Activated CD4-positive, CD25-positive, alpha-beta regulatory T cell treated with anti-CD3 and anti-CD28 coated beads, Interleukin-2, amount 50 U/mL, for 24 hours (primary cell): Measurements from ENCODE around the gene CNN2.

Experiments used
- ATAC-seq, 2 donors: fragments of 150-1000 bp; cut with Tn5 transposase; one replicate each; pipeline ENCODE4 v1.10.0; 2021; ENCODE audit warnings: mild to moderate bottlenecking in 1 of 2, moderate library complexity in 1 of 2

CNN2 gene

GRCh38 chr19:1067341-1067957 lies 41.0 kb downstream of the CNN2 start:
- peak; percentile 27 to 50 for ATAC-seq

- ATAC-seq, result no peak
Observed at GRCh38 chr19:1068009-1069001, 41.9 kb downstream of the CNN2 start.

GRCh38 chr19:1069009-1069779 lies 42.8 kb downstream of the CNN2 start:
- peak; percentile 10 to 22 for ATAC-seq

- ATAC-seq, result no peak
Observed at GRCh38 chr19:1070576-1070930, 44.1 kb downstream of the CNN2 start.

- ATAC-seq, result no peak
Observed at GRCh38 chr19:1070931-1071791, 44.8 kb downstream of the CNN2 start.

GRCh38 chr19:1072371-1073015 lies 46.1 kb downstream of the CNN2 start:
- ATAC-seq, result no peak

GRCh38 chr19:1073063-1073955 lies 46.9 kb downstream of the CNN2 start:
- ATAC-seq, result no peak

DNA sequence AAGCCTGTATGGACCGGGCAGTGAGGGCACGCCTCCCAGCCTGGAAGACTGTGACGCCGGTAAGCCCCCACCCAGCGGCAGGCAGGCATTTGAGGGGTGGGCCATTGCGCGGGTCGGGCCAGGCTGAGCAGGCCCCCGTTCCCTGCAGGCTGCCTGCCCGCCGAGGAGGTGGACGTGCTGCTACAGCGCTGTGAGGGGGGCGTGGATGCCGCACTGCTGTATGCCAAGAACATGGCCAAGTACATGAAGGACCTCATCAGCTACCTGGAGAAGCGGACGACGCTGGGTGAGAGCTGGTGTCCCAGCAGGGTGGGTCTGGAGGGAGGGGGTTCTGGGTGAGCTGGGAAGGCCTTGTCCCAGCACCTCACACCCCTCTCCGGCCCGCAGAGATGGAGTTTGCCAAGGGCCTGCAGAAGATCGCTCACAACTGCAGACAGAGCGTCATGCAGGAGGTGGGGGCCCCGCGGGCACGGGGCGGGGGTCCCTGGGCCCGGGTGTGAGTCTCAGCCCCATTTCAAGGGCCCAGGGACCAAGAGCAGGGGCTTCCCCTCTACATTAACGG lies 47.6 kb downstream of the CNN2 start:
- ATAC-seq, result no peak

- ATAC-seq, result peak; percentile 15
Observed at GRCh38 chr19:1074544-1075283, 48.3 kb downstream of the CNN2 start.

DNA sequence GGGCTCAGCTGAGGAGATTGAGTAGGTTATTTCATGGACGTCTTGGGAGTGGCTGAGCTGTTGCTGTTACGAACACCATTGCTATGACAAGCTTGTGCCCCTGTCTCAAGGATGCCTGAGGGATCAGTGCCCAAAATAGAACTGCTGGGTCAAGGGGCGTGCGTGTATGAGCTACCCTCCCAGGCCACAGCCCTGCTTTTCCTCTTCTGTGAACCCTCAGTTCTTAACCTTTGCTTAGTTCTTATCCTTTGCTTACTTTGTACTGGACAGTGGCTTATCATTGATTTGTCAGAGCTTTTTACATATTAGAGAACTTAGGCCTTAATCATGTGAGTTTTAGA lies 49.6 kb downstream of the CNN2 start:
- ATAC-seq, result no peak

DNA sequence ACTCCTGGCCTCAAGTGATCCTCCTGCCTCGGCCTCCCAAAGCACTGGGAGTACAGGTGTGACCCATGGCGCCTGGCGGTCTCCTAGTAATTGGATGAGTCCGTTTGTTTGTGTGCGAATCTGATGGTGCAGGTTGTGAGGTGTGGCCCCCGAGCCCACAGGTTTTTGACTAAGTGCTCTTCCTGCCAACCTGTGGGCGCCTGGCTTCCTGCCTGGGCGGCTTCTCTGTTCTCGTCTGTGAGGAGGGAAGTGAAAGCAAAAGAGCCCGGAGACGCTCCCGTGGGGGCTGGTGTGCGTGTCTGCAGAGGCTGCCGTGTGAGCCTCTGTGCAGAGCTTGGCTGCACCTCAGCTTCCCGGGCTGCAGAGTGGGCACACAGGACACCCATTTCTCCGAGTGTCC lies 50.5 kb downstream of the CNN2 start:
- peak; percentile 91 to 92 for ATAC-seq

- ATAC-seq, result no peak
Observed at GRCh38 chr19:1079566-1080111, 53.2 kb downstream of the CNN2 start.

DNA sequence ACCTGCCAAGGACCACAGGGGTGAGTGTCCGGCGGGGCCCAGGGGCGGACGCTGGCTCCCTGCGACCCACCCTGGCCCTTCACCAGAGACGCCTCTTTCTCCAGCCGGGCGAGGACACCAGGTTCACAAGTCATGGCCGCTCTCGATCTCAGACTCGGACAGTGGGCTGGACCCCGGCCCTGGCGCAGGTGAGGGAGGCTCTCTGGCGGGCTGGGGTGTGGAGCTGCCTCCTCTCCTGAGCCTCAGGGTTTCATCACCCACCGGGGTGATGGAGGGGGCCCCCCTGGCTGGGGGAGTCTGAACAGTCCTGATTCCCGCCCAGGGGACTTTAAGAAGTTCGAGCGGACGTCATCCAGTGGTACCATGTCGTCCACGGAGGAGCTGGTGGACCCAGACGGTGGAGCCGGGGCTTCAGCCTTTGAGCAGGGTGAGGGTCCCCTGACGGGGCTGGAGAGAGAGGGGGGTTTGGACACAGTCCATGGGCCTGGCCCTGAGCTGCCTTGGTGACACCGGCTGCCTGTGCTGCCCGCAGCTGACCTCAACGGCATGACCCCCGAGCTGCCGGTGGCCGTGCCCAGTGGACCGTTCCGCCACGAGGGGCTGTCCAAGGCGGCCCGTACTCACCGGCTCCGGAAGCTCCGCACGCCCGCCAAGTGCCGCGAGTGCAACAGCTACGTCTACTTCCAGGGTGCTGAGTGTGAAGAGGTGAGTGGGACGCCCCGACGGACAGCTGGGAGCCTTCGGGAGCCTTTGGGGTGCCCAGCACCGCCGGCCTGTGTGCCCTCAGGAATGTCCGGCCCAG lies 54.2 kb downstream of the CNN2 start:
- no peak for ATAC-seq

DNA sequence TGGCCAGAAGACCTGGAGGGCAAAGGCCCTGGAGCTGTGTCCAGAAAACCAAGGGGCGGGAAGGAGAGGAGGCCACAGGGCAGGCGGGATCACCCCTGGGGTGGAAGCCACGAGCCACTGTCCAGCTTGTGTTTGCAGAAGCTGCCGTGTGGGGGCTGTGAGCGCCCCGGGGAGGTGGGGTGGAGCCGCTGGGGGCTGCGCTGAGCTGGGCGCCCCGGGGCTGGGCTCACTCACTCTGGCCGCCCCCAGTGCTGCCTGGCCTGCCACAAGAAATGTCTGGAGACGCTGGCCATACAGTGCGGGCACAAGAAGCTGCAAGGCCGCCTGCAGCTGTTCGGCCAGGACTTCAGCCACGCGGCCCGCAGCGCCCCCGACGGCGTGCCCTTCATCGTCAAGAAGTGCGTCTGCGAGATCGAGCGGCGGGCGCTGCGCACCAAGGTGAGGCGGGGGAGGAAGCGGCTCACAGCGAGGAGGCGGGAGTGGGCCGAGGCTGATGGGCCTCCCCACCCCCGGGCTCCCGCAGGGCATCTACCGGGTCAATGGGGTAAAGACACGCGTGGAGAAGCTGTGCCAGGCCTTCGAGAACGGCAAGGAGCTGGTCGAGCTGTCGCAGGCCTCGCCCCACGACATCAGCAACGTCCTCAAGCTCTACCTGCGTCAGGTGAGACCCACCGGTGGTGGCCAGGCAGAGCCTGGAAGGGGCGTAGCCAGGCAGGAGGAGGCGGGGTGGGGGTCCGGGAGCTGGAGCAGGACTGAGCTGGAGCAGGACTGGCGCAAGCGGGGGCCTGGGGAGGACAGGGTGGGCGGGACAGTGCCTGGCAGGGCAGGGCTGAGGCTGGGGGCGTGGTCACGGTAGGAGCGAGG lies 55.1 kb downstream of the CNN2 start:
- no peak for ATAC-seq

- peak; percentile 50 to 62 for ATAC-seq
Observed at GRCh38 chr19:1082165-1082927, 55.9 kb downstream of the CNN2 start.

GRCh38 chr19:1082928-1083816 lies 56.8 kb downstream of the CNN2 start:
- ATAC-seq, result no peak
